ACHN (cell line): ENCODE data around the gene CATSPERE.

Experiments
- DNase-seq: peaks from one replicate; pipeline ENCODE4 v3.0.0-alpha.2; 2015
- in situ Hi-C: cut with HindIII; loops from 2 replicates; pipeline ENCODE4 v1.10.0; 2017; ENCODE audit warnings: low sequenced_read_pairs, low pct_ligation_motif_present, low pct_unique_long_range_greater_than_20kb

CATSPERE gene

GRCh38 chr1:244461245-244462071 is at the start of gene CATSPERE:
Gene CATSPERE, plus strand, starts transcription at chr1:244461273. Its CDS starts 157 bp downstream, at chr1:244461430.
- in situ Hi-C loops: no loop called here

GRCh38 chr1:244412176-244412575 is 48.9 kb upstream of the CATSPERE start:
- in situ Hi-C loops: no loop called here
- no peak for DNase-seq

More at GRCh38 chr1:244461245-244462071, at the start of gene CATSPERE:
- peak; percentile 91 for DNase-seq

- no peak for DNase-seq
- in situ Hi-C loops: no loop called here
These were observed 47.3 kb upstream of the CATSPERE start for GRCh38 chr1:244413736-244414135.

- in situ Hi-C loops: no loop called here
- peak; percentile 10 for DNase-seq
These were observed 46.5 kb upstream of the CATSPERE start for GRCh38 chr1:244414543-244414942.

- no peak for DNase-seq
- in situ Hi-C loops: no loop called here
These were observed 42.0 kb upstream of the CATSPERE start for GRCh38 chr1:244419024-244419423.

- in situ Hi-C loops: no loop called here
- no peak for DNase-seq
These were observed 38.9 kb upstream of the CATSPERE start for GRCh38 chr1:244422174-244422573.

- in situ Hi-C loops: no loop called here
- no peak for DNase-seq
These were observed 36.3 kb upstream of the CATSPERE start for GRCh38 chr1:244424649-244425334.

- in situ Hi-C loops: no loop called here
- no peak for DNase-seq
These were observed 33.4 kb upstream of the CATSPERE start for GRCh38 chr1:244427647-244428046.

- in situ Hi-C loops: no loop called here
- no peak for DNase-seq
These were observed 31.3 kb upstream of the CATSPERE start for GRCh38 chr1:244429818-244430217.

- DNase-seq: no peak
- in situ Hi-C loops: no loop called here
These were observed 29.9 kb upstream of the CATSPERE start for GRCh38 chr1:244431166-244431565.

- in situ Hi-C loops: no loop called here
- DNase-seq: no peak
These were observed 25.4 kb upstream of the CATSPERE start for GRCh38 chr1:244435562-244436205.

- DNase-seq: no peak
- in situ Hi-C loops: no loop called here
These were observed 24.6 kb upstream of the CATSPERE start for GRCh38 chr1:244436336-244437085.

- no peak for DNase-seq
- in situ Hi-C loops: no loop called here
These were observed 24.0 kb upstream of the CATSPERE start for GRCh38 chr1:244437086-244437468.

- no peak for DNase-seq
- in situ Hi-C loops: no loop called here
These were observed 21.6 kb upstream of the CATSPERE start for GRCh38 chr1:244439391-244440032.

- in situ Hi-C loops: no loop called here
- DNase-seq: no peak
These were observed 18.2 kb upstream of the CATSPERE start for GRCh38 chr1:244442850-244443249.

- in situ Hi-C loops: no loop called here
These were observed 16.2 kb upstream of the CATSPERE start for GRCh38 chr1:244444854-244445253.

GRCh38 chr1:244445320-244446181 is 15.5 kb upstream of the CATSPERE start:
- in situ Hi-C loops: no loop called here

More at GRCh38 chr1:244444854-244445253, 16.2 kb upstream of the CATSPERE start:
- DNase-seq: no peak

More at GRCh38 chr1:244445320-244446181, 15.5 kb upstream of the CATSPERE start:
- DNase-seq: no peak
